IgD-negative memory B cell (primary cell): Measurements from ENCODE around the gene NCKAP5. TPM values are rescaled to one million over a fixed set of nuclear protein-coding genes. Genes with fewer than 3 reads are reported as not detected.

ENCODE experiments used
- H3K27ac Mint-ChIP-seq, 3 donors: one replicate each; pipeline ENCODE4 v1.8.0; 2020 to 2022; ENCODE audit warnings: mild to moderate bottlenecking in 3 of 3, mixed read lengths in 3 of 3, moderate library complexity in 1 of 3
- H3K27me3 Mint-ChIP-seq: one replicate; pipeline ENCODE4 v1.8.0; 2021; ENCODE audit warnings: mixed read lengths
- H3K36me3 Mint-ChIP-seq: one replicate; pipeline ENCODE4 v1.8.0; 2020; ENCODE audit warnings: mild to moderate bottlenecking, mixed read lengths
- H3K4me1 Mint-ChIP-seq, 3 donors: one replicate each; pipeline ENCODE4 v1.8.0; 2020 to 2022; ENCODE audit warnings: mixed read lengths in 3 of 3, mild to moderate bottlenecking in 1 of 3
- H3K4me3 Mint-ChIP-seq, 4 donors: one replicate each; pipeline ENCODE4 v1.8.0; 2020 to 2022; ENCODE audit warnings: mild to moderate bottlenecking in 4 of 4, mixed read lengths in 4 of 4, moderate library complexity in 3 of 4
- H3K9me3 Mint-ChIP-seq, 3 donors: one replicate each; pipeline ENCODE4 v1.8.0; 2020 to 2021; ENCODE audit warnings: mixed read lengths in 3 of 3, mild to moderate bottlenecking in 1 of 3
- polyA plus RNA-seq: library from polyadenylated mRNA; unstranded; fragments of 300-500 nt; fragmentation: Illumina TruSeq; gene quantifications from one replicate; pipeline ENCODE4 v1.2.3, GENCODE V29; 2021

Gene NCKAP5
- polyA plus RNA-seq, 1 donor from 2014 or later, result not detected

GRCh38 chr2:133557614-133558013 lies 10.6 kb downstream of the NCKAP5 start:
- H3K36me3 Mint-ChIP-seq, result no peaks in the 10 kb centered on the region
- no peaks in the 10 kb centered on the region for H3K4me1 Mint-ChIP-seq
- H3K27me3 Mint-ChIP-seq, result no peaks in the 10 kb centered on the region
- H3K9me3 Mint-ChIP-seq, result peaks cover 0 to 2% (median 0%) of the 10 kb centered on the region in 3 donors
- H3K4me3 Mint-ChIP-seq, result no peak overlapping the region
- H3K27ac Mint-ChIP-seq, result no peak overlapping the region

GRCh38 chr2:133553838-133554408 lies 14.3 kb downstream of the NCKAP5 start:
- Mint-ChIP-seq H3K27ac (no peak overlapping the region), H3K4me1 (no peaks in the 10 kb centered on the region), H3K9me3 (peaks cover 0 to 2% (median 0%) of the 10 kb centered on the region in 3 donors), H3K27me3 (no peaks in the 10 kb centered on the region), H3K36me3 (no peaks in the 10 kb centered on the region), H3K4me3 (no peak overlapping the region)

GRCh38 chr2:133553251-133553650 lies 15.0 kb downstream of the NCKAP5 start:
- Mint-ChIP-seq H3K27me3 (no peaks in the 10 kb centered on the region), H3K9me3 (peaks cover 0 to 3% (median 2%) of the 10 kb centered on the region in 3 donors), H3K4me3 (no peak overlapping the region), H3K36me3 (no peaks in the 10 kb centered on the region), H3K27ac (no peak overlapping the region), H3K4me1 (no peaks in the 10 kb centered on the region)

DNA sequence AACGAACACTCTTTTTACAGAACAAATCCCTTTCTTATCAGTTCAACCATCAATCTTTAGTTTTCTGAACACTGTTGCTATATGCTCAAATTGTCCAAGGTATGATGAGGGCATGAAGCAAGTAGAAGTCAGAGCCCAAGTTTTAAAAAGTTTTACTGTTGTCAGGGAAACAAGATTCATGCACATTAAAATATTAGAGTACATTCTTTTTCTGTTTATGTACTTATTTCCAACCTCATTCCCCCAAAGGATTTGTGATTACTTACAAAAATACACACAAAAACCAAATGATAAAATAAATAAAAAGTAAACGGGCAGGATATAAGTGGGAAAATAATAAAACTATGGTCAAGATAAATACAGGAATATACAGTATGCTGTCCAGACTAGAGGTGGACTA lies 15.4 kb downstream of the NCKAP5 start:
- Mint-ChIP-seq H3K27me3 (no peaks in the 10 kb centered on the region), H3K36me3 (no peaks in the 10 kb centered on the region), H3K27ac (no peak overlapping the region), H3K4me1 (no peaks in the 10 kb centered on the region), H3K9me3 (peaks cover 0 to 3% (median 2%) of the 10 kb centered on the region in 3 donors), H3K4me3 (no peak overlapping the region)

GRCh38 chr2:133541797-133542196 lies 26.5 kb downstream of the NCKAP5 start:
- Mint-ChIP-seq H3K4me3 (no peak overlapping the region), H3K27me3 (peaks cover 8% of the 10 kb centered on the region), H3K36me3 (no peaks in the 10 kb centered on the region), H3K4me1 (peaks cover 0 to 1% (median 0%) of the 10 kb centered on the region in 3 donors), H3K9me3 (peaks cover 0 to 3% (median 2%) of the 10 kb centered on the region in 3 donors), H3K27ac (no peak overlapping the region)

GRCh38 chr2:133541376-133541775 lies 26.9 kb downstream of the NCKAP5 start:
- H3K36me3 Mint-ChIP-seq, result no peaks in the 10 kb centered on the region

GRCh38 chr2:133532919-133533318 lies 35.3 kb downstream of the NCKAP5 start:
- peaks cover 0 to 5% (median 2%) of the 10 kb centered on the region in 3 donors for H3K9me3 Mint-ChIP-seq
- no peak overlapping the region for H3K27ac Mint-ChIP-seq
- H3K36me3 Mint-ChIP-seq, result no peaks in the 10 kb centered on the region
- H3K4me1 Mint-ChIP-seq, result no peaks in the 10 kb centered on the region
- no peak overlapping the region for H3K4me3 Mint-ChIP-seq
- peaks cover 10% of the 10 kb centered on the region for H3K27me3 Mint-ChIP-seq

More at GRCh38 chr2:133541376-133541775, 26.9 kb downstream of the NCKAP5 start:
- Mint-ChIP-seq H3K9me3 (peaks cover 0 to 3% (median 2%) of the 10 kb centered on the region in 3 donors), H3K4me3 (no peak overlapping the region), H3K4me1 (peaks cover 0 to 1% (median 0%) of the 10 kb centered on the region in 3 donors), H3K27ac (no peak overlapping the region), H3K27me3 (peaks cover 8% of the 10 kb centered on the region)

DNA sequence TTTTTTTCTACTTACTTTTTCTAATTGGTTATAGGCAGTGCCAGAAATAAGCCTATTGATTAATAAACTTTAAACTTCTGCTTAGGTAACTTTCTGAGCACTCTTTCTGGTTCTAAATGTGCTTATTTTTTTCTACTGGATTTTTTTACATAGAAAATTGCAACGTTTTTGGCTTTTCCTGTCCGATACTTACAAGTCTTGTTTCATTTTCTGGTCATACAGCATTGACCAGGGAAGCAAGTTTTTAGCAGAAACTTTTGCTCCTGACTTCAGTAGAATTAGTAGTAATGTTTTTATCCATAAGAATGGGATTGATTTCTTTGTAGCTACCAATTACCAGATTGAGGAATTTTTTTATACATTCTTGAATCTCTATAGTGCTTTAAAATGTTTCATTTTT lies 36.9 kb downstream of the NCKAP5 start:
- no peak overlapping the region for H3K4me3 Mint-ChIP-seq
- no peaks in the 10 kb centered on the region for H3K36me3 Mint-ChIP-seq
- H3K27ac Mint-ChIP-seq, result no peak overlapping the region
- no peaks in the 10 kb centered on the region for H3K4me1 Mint-ChIP-seq
- peaks cover 0 to 5% (median 0%) of the 10 kb centered on the region in 3 donors for H3K9me3 Mint-ChIP-seq
- H3K27me3 Mint-ChIP-seq, result peaks cover 5% of the 10 kb centered on the region

GRCh38 chr2:133530645-133531044 lies 37.6 kb downstream of the NCKAP5 start:
- no peaks in the 10 kb centered on the region for H3K4me1 Mint-ChIP-seq
- H3K9me3 Mint-ChIP-seq, result peaks cover 0 to 2% (median 0%) of the 10 kb centered on the region in 3 donors
- peaks cover under 1% of the 10 kb centered on the region for H3K27me3 Mint-ChIP-seq
- no peak overlapping the region for H3K27ac Mint-ChIP-seq
- H3K36me3 Mint-ChIP-seq, result no peaks in the 10 kb centered on the region
- no peak overlapping the region for H3K4me3 Mint-ChIP-seq

GRCh38 chr2:133526530-133527300 lies 41.5 kb downstream of the NCKAP5 start:
- Mint-ChIP-seq H3K4me1 (no peaks in the 10 kb centered on the region), H3K36me3 (no peaks in the 10 kb centered on the region), H3K27me3 (no peaks in the 10 kb centered on the region)

DNA sequence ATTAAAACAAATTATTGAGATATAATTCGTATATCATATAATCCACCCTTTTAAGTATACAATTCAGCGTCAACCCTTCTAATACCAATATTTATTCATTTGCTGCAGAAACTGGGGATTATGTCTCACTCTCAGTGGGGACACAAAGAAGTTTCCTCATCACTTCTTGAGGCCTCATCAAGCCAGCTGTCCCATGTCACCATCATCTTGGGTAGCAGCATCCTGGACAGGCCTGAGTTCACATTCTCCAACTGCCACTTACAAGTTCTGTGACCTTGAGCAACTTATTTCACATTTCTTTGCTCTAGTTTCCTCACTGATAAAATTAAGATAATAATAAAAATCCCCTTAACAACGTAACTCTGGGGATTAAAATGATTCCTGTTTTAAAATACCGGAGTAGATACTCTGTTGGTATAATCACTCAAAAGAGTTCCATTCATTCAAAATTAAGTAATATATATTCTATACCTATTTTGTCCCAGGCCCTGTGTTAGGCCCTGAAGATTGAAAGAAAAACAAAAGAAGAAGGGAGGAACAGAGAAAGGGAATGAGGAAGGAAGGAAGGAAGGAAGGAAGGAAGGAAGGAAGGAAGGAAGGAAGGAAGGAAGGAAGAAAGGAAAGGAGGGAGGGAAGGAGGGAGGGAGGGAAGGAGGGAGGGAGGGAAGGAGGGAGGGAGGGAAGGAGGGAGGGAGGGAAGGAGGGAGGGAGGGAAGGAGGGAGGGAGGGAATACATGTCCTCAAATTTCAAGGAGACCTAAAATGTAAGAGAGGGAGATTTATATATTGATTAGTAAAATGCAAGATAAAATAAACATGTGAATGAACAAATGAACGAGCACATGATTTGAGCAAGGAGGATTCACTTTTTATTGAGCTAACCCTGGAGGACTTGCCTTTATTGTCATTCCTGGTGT lies 42.4 kb downstream of the NCKAP5 start:
- Mint-ChIP-seq H3K27me3 (no peaks in the 10 kb centered on the region), H3K4me3 (no peak overlapping the region), H3K4me1 (no peaks in the 10 kb centered on the region), H3K27ac (no peak overlapping the region), H3K9me3 (no peaks in the 10 kb centered on the region), H3K36me3 (no peaks in the 10 kb centered on the region)

More at GRCh38 chr2:133526530-133527300, 41.5 kb downstream of the NCKAP5 start:
- H3K9me3 Mint-ChIP-seq, result no peaks in the 10 kb centered on the region
- H3K27ac Mint-ChIP-seq, result no peak overlapping the region
- no peak overlapping the region for H3K4me3 Mint-ChIP-seq

- no peaks in the 10 kb centered on the region for H3K27me3 Mint-ChIP-seq
- no peak overlapping the region for H3K27ac Mint-ChIP-seq
- H3K4me3 Mint-ChIP-seq, result no peak overlapping the region
- H3K9me3 Mint-ChIP-seq, result no peaks in the 10 kb centered on the region
- no peaks in the 10 kb centered on the region for H3K4me1 Mint-ChIP-seq
- no peaks in the 10 kb centered on the region for H3K36me3 Mint-ChIP-seq
Measured at GRCh38 chr2:133525090-133525489, 43.2 kb downstream of the NCKAP5 start.

GRCh38 chr2:133523406-133523805 lies 44.9 kb downstream of the NCKAP5 start:
- H3K4me1 Mint-ChIP-seq, result no peaks in the 10 kb centered on the region
- no peaks in the 10 kb centered on the region for H3K36me3 Mint-ChIP-seq
- H3K27ac Mint-ChIP-seq, result no peak overlapping the region
- no peaks in the 10 kb centered on the region for H3K9me3 Mint-ChIP-seq
- H3K27me3 Mint-ChIP-seq, result no peaks in the 10 kb centered on the region
- H3K4me3 Mint-ChIP-seq, result no peak overlapping the region

GRCh38 chr2:133522204-133522603 lies 46.1 kb downstream of the NCKAP5 start:
- H3K36me3 Mint-ChIP-seq, result no peaks in the 10 kb centered on the region
- H3K4me3 Mint-ChIP-seq, result no peak overlapping the region
- peaks cover 1% of the 10 kb centered on the region for H3K27me3 Mint-ChIP-seq
- no peaks in the 10 kb centered on the region for H3K9me3 Mint-ChIP-seq
- H3K4me1 Mint-ChIP-seq, result no peaks in the 10 kb centered on the region
- H3K27ac Mint-ChIP-seq, result no peak overlapping the region

DNA sequence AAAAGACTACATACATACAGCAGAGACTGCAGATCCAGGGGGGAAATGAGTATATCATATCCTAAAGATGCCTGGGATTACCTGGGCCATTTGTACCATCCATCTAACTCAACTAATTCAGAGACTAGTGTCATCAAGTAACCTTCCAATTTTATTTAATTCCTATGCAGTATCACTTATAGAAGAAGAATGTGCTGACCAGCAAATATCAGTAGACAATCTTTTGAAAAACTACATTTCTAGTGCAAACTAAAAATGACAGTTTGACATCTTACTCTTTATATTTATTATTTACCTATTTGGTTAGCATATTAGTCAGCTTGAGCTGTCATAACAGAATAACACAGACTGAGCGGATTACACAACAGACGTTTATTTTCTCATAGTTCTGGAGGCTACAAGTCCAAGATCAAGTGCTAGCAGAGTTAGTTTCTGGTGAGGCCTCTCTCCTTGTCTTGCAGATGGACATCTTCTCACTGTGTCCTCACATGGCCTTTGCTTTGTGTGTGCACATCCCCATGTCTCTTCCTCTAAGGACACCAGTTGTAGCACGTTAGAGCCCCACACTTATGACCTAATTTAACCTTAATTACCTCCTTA lies 47.0 kb downstream of the NCKAP5 start:
- Mint-ChIP-seq H3K4me3 (no peak overlapping the region), H3K9me3 (no peaks in the 10 kb centered on the region), H3K27me3 (peaks cover 1% of the 10 kb centered on the region), H3K36me3 (no peaks in the 10 kb centered on the region), H3K4me1 (no peaks in the 10 kb centered on the region), H3K27ac (no peak overlapping the region)
